T-helper 1 cell treated with Interleukin-12 subunit alpha and Interleukin-12 subunit beta and Interleukin-4 antibody, amounts not matched to agents 30 ng/mL and 1 ng/mL, for 36 hours (primary cell): ENCODE data around the gene MAEA. TPM values are rescaled to one million over a fixed set of nuclear protein-coding genes. Genes with fewer than 3 reads are reported as not detected.
"Not testable (repeated sequence)": the region's sequence is repeated elsewhere in the genome, so short reads cannot be mapped to it uniquely, and the experiment has no call there.

Experiments used
- intact Hi-C: fragments of 100-400 bp; cut with micrococcal nuclease; formaldehyde crosslinking; loops from one replicate; pipeline ENCODE4 v1.15.1; 2024
- total RNA-seq: library from RNA; stranded (reverse); gene quantifications from 2 replicates; pipeline ENCODE4 v1.2.3, GENCODE V29; 2022

The MAEA gene
- total RNA-seq, 1 donor from 2014 or later, result 73.4 TPM

- intact Hi-C loops, result no loop called here
Observed at GRCh38 chr4:1362046-1362445, 72.4 kb downstream of the MAEA start.

- intact Hi-C loops, result no loop called here
Observed at GRCh38 chr4:1362521-1362920, 72.8 kb downstream of the MAEA start.

GRCh38 chr4:1363513-1363912, 73.8 kb downstream of the MAEA start:
- intact Hi-C loops, result no loop called here

GRCh38 chr4:1364217-1364616, 74.5 kb downstream of the MAEA start:
- intact Hi-C loops, result no loop called here

GRCh38 chr4:1364748-1365147, 75.1 kb downstream of the MAEA start:
- intact Hi-C loops, result no loop called here

GRCh38 chr4:1365271-1366178, 75.8 kb downstream of the MAEA start:
- intact Hi-C loops, result no loop called here

- intact Hi-C loops, result no loop called here
Observed at GRCh38 chr4:1366371-1367229, 76.9 kb downstream of the MAEA start.

GRCh38 chr4:1367230-1367935, 77.7 kb downstream of the MAEA start:
- intact Hi-C loops, result no loop called here

- intact Hi-C loops, result no loop called here
Observed at GRCh38 chr4:1367936-1368289, 78.2 kb downstream of the MAEA start.

- intact Hi-C loops, result no loop called here
Observed at GRCh38 chr4:1368421-1369090, 78.9 kb downstream of the MAEA start.

GRCh38 chr4:1369091-1369450, 79.4 kb downstream of the MAEA start:
- intact Hi-C loops, result no loop called here

- intact Hi-C loops, result no loop called here
Observed at GRCh38 chr4:1369479-1370079, 79.9 kb downstream of the MAEA start.

GRCh38 chr4:1370321-1371124, 80.8 kb downstream of the MAEA start:
- intact Hi-C loops, result no loop called here

- intact Hi-C loops, result no loop called here
Observed at GRCh38 chr4:1371176-1372165, 81.8 kb downstream of the MAEA start.

- intact Hi-C loops, result not testable (repeated sequence)
Observed at GRCh38 chr4:1372576-1372975, 82.9 kb downstream of the MAEA start.

GRCh38 chr4:1373892-1374705, 84.4 kb downstream of the MAEA start:
- intact Hi-C loops, result no loop called here

- intact Hi-C loops, result no loop called here
Observed at GRCh38 chr4:1374706-1375045, 85.0 kb downstream of the MAEA start.
